ENCODE results near the gene IGFBP2.

Gene IGFBP2

GRCh38 chr2:216663846-216664245, 30.6 kb downstream of the IGFBP2 start:
- no peak for DNase-seq (ENCODE audit: low spot score)

DNA sequence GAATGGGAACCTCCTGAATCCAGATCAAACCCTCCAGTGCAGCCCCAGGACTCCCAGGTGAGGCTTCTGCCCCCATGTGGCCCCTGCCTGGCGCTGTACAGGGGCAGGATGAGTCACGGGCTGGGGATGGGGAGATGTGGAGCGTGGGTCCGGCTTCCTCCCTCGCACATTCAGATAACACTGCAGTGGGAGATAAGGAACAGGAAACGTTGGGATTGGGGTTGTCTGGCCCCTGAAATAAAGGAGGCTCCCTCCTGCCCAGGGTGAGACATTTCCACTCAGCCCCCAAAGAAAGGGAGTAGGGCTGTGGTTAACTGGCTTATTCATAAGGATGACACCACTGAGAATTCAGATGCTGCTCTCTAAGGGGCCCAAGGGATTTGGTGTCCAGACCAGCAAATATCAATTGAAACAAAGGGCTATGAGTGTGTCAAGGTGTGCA, 31.4 kb downstream of the IGFBP2 start:
- no peak for DNase-seq (ENCODE audit: low spot score)

GRCh38 chr2:216665242-216665641, 32.0 kb downstream of the IGFBP2 start:
- no peak for DNase-seq (ENCODE audit: low spot score)

DNA sequence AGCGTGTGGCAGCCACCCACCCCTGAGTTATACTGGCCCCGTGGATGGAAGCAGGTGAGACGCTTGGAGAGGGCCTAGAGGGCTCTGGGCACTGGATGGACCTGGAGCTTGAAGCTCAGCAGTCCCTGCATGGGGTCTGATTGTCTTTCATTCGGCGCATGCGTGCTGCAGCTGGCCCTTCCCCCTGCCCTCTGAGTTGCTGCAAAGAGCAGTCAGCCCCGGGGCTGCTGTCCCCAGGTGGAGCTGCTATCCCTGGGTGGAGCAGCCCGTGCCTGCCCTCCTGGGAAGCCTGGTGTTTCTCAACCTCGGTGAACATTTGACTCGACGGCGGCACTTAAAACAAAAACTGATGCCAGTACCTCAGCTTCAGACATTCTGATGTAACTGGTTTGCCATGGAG, 32.5 kb downstream of the IGFBP2 start:
- no peak for DNase-seq (ENCODE audit: low spot score)

GRCh38 chr2:216666461-216667233, 33.4 kb downstream of the IGFBP2 start:
- DNase-seq (ENCODE audit: low spot score): peak; percentile 80

DNA sequence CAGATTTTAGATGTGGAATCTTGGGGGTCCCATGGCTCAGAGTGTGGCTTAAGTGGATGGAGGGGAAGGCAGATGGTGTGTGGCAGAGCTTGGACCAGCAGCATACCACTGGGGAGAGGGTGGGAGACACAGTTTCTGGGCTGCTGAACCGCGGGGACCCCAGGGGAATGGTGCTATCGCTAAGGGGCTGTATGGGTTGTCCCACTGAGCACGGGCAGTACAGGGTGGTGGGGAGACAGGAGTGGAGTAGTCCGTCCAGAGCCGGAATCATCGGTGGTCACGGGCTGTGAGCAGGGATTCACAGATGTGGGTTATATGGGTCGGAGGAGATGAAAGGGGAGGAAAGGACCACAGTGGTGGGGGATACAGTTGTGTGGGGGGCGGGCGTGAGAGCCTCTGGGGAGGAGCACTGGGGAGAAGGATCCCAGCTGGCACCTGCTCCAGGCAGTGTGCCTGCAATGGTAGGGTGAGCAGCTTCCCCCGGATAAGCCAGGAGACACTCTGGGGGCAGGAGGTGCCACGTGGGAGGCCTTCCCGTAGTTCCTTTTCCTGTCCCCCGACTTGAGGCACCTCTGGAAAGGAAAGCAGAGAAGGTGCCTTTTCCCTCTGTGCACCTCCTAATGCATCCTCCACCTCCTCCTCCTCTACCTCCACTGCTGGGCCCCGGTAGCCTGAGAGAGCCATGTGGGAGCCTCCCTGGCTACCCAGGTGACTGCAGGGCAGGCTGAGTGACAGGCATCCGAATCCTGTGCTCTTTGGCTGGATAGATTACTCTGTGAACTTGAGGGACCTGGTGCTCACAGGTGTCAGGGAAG, 37.3 kb downstream of the IGFBP2 start:
- DNase-seq (ENCODE audit: low spot score): no peak

DNA sequence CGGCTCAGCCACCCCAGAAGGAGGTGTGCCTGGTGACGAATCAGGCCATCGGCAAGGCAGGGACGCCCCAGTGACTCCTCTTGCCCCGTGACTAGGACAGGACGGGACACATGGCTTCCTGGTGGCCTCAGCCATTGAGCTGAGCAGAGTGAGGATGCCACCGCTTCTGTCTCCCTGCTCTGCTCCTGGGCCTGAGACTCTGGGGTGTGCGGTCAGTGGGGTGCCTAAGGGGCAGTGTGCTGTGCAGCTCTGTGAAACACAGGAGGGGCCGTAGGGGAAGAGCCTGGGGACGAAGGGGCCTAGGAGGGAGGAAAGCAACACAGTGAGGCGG, 37.8 kb downstream of the IGFBP2 start:
- DNase-seq (ENCODE audit: low spot score): no peak

DNA sequence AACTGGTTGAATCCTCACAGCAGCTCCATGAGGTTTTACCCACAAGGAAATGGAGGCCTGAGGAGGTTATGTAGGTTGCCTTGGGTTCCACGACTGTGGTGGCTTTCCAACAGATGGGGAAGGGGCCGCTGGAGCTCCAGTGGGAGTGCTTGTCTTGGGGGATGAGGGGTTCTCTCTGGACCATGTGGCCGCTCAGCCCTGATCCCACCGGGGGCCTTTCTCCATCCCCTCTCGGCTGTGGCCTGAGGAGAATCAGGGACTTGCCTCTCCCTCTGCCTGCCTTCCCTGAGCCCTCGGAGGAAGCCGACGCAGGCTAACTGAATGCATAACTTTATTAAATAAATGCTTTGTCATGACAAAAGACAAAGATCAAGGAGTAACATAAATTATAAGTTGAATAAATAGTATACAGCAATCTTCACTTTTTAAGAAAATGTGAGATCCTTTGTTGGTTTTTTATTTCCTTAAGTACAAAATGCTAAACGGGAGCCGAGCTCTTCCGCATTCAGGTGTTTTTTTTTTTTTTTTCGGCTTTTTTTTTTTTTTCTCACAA, 38.6 kb downstream of the IGFBP2 start:
- DNase-seq (ENCODE audit: low spot score): no peak

DNA sequence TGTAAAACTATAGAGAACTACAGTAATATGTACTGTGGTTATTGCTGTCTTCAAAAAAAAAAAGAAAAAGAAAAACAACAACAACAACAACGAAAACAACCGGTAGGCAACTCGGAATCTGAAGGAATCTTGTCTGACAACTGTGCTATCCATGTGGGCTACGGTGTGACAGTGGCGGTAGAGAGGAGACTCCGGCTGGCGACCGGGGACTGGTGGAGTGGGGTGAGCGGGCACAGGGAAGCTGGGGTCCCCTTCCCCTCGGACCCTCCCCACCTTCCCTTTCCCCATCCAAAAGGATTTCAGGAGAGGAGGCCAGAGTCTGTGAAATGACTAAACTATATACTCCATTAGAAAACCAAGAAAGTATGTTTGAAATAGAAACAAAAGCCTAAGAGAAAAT, 39.2 kb downstream of the IGFBP2 start:
- no peak for DNase-seq (ENCODE audit: low spot score)

- DNase-seq (ENCODE audit: low spot score): no peak
Measured at GRCh38 chr2:216673021-216673420, 39.8 kb downstream of the IGFBP2 start.

DNA sequence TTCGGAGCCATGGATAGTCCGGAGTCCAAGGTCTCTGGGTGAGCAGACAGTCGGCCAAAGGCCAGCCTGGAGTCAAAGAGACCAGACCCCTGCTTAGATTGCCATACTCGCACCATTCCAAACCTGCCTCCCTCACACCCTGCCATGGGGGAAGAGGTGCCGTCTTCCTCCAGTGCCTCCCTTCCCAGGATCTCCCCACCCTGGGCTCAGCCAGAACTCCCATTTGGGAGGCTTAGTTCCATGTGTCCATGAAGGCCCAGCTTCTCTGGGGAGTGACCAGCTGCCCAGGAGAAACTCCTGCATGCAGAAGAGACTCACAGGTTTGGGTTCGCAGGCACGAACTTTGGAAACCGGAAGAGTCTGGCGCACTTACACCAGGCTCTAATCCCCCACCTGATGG, 40.4 kb downstream of the IGFBP2 start:
- DNase-seq (ENCODE audit: low spot score): no peak

DNA sequence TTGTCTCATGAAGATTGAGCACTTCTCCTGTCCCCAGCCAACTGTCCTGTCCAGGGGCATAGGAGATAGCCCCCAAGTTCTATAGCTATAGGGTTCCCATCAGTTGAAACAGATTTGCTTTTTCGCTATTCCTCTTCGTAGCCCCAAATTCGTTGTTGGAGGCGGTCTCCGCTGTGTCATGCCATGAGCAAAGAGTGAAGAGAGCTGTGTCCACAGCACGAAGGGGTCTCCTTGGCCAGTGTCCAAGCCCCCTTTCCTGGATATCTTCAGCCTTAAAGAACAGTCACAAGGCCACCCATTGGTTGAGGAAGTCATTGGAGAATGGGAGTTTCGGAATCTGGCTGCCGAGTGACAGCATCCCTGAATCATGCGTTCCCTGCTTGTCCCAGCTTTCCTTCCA, 41.2 kb downstream of the IGFBP2 start:
- no peak for DNase-seq (ENCODE audit: low spot score)

- no peak for DNase-seq (ENCODE audit: low spot score)
Measured at GRCh38 chr2:216676630-216677029, 43.4 kb downstream of the IGFBP2 start.

DNA sequence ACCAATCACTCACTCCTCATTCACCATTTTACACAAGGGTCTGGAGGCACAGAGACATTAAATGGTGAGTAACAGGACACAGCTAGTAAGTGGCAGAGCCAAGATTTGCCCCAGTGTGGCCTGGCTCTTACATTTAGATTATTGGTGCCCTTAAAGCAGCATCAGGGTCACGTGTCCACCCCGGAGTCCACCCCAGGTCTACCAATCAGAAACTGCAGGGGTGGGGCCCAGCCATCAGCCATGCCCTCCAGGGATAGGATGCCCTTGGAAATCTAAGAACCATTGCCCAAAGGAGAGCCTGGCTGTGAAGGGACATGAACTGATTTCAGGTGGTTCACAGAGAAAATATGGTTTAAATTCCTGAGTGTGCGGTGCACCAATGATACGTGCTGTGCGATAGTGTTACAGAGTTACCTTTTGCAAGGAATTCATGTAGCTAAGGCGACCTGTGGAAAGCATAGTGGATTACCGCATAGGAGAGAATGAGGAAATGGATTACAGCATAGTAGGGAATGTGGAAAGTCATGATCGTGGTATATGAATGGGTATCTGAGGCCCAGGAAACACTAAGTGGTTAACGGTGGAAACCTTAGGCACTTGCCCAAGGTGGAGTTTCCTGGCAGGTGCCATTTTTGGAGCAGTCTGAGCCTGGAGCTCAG, 44.3 kb downstream of the IGFBP2 start:
- DNase-seq (ENCODE audit: low spot score): no peak

GRCh38 chr2:216678098-216678465, 44.9 kb downstream of the IGFBP2 start:
- no peak for DNase-seq (ENCODE audit: low spot score)

DNA sequence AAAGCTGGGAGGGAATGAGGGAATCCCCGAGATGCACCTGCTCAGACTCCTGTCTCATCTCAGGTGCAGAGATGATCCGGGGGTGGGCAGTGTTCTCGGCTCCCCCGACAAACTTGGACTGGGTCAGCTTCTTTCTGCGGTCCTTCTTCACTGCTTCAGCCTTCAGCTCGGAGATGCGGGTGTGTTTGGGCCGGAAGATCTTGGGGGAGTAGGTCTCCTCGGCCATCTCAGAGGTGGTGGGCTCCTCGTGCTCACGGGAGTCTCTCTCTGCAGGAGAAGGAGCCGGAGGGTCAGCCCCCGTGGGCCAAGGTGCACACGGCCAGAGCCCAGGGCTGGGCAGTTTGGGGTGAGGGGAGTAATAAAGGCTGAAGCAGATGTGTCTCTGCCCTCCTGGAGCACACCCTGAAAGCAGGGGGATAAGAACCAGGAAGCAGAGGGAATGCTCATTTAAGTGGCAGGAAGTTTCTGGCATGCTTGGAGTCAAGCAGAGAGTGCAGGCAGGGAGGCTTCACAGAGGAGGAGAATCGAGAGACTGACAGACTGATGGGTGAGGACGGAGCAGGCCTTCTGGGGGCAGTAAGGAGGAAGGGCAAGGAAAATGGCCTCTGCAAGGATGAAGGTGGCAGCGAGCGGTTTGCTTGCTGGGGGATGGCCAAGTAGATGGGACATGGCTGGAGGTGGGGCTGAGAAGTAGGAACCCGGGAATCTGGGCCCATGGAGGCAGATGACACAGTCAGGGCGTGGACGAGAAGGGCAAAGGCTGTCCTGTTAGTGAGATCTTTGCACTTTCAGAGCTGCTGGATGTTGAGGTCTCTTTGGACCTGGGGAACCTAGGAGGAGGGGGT, 45.8 kb downstream of the IGFBP2 start:
- no peak for DNase-seq (ENCODE audit: low spot score)

- DNase-seq (ENCODE audit: low spot score): no peak
Measured at GRCh38 chr2:216679658-216680024, 46.4 kb downstream of the IGFBP2 start.

DNA sequence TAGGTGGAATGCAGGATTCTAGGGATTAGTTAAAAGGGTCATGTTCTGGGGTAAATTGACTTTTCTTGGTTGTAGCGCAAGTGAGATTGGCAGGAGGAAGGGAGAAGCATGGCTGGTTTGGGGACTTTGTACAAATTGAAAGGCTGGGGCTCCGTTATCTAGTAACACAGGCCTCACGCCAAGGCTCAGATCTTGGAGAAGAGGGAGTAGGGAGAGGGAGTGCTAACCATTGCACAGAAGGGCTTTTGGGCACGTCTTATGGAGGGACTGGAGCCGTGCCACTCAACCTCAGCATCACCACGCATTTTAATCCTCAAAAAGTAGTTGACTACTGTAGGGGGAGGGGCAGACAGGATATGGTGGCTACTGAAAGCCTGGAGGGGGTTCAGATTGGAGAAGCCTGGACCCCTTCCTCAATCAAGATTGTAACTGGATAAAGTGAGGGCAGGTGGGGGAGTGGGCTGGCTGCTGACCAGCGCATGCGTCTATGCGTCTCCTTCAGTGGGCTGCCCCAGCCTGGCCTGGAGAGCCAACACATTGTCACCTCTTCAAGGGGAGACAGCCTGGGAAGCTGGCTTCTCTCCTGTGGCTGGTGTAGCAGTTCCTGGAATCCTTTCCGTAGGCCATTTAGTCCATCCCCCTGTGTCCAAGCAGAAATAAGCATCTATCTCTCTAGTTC, 47.9 kb downstream of the IGFBP2 start:
- no peak for DNase-seq (ENCODE audit: low spot score)

GRCh38 chr2:216681683-216682082, 48.5 kb downstream of the IGFBP2 start:
- DNase-seq (ENCODE audit: low spot score): no peak

DNA sequence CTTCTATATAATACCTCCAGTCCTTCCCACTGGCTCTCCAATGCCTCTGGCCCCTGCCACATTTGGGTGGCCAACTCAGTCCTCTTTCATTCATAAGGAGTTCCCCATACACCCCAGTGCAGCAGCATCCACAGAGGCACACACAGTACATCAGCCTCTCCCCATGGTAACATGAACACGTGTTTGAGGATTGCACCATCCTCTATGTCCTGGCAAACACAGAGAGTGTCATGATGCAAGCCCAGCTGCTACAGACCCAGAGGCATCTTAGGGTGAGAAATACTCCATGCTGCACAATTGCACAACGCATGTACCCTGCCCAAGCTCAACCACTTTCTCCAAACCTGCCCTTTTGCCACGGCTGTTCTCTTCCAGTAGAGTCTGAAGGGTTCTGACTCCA, 50.6 kb downstream of the IGFBP2 start:
- DNase-seq (ENCODE audit: low spot score): no peak

DNA sequence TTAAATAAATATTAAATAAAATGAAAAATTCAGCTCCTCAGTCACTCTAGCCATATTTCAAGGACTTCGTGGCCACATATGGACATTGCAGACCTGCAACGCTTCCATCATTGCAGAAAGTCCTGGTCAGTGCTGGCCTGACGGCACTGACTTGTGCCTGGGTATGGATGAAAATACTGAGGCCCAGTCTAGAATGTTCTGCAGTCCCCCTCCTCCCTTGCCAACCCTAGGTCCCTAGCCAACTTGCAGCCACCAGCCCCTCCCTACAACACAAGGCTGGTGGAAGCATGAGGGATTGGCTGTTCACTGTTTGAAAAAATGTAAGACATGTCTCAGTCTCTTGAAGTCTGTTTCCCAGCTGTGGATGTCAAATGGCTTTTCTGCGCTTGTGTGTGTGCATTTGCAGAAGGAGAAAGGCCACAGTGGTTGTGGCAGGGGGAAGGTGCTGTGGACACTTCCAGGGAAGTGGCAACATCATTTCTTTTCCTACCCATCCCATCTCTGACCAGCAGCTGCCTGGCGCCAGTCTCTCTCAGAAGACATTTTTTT, 52.2 kb downstream of the IGFBP2 start:
- DNase-seq (ENCODE audit: low spot score): no peak

Data from HuH-7 (cell line).